GM12872 (cell line): Measurements from ENCODE around the gene MIB2.
A peak's percentile ranks its signal among the peaks of the same experiment; 100 is the strongest.

Experiments used
- TF ChIP-seq, protein P1 (sequence below): IDR thresholded peaks from 3 replicates; pipeline ENCODE4 v1.5.1; 2011; ENCODE audit warnings: low read depth, mild to moderate bottlenecking, low read length, moderate library complexity; ENCODE audit not compliant: insufficient read depth

The MIB2 gene

GRCh38 chr1:1658583-1659549 is 43.6 kb downstream of the MIB2 start, which contains the start of gene CDK11B:
Gene CDK11B (minus strand): TSS chr1:1659004. CDS start chr1:1657485, 1,519 bp downstream.
- TF ChIP-seq, protein P1, sequence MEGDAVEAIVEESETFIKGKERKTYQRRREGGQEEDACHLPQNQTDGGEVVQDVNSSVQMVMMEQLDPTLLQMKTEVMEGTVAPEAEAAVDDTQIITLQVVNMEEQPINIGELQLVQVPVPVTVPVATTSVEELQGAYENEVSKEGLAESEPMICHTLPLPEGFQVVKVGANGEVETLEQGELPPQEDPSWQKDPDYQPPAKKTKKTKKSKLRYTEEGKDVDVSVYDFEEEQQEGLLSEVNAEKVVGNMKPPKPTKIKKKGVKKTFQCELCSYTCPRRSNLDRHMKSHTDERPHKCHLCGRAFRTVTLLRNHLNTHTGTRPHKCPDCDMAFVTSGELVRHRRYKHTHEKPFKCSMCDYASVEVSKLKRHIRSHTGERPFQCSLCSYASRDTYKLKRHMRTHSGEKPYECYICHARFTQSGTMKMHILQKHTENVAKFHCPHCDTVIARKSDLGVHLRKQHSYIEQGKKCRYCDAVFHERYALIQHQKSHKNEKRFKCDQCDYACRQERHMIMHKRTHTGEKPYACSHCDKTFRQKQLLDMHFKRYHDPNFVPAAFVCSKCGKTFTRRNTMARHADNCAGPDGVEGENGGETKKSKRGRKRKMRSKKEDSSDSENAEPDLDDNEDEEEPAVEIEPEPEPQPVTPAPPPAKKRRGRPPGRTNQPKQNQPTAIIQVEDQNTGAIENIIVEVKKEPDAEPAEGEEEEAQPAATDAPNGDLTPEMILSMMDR, result peak; percentile 35; the same call in 2 of the 3 replicates

DNA sequence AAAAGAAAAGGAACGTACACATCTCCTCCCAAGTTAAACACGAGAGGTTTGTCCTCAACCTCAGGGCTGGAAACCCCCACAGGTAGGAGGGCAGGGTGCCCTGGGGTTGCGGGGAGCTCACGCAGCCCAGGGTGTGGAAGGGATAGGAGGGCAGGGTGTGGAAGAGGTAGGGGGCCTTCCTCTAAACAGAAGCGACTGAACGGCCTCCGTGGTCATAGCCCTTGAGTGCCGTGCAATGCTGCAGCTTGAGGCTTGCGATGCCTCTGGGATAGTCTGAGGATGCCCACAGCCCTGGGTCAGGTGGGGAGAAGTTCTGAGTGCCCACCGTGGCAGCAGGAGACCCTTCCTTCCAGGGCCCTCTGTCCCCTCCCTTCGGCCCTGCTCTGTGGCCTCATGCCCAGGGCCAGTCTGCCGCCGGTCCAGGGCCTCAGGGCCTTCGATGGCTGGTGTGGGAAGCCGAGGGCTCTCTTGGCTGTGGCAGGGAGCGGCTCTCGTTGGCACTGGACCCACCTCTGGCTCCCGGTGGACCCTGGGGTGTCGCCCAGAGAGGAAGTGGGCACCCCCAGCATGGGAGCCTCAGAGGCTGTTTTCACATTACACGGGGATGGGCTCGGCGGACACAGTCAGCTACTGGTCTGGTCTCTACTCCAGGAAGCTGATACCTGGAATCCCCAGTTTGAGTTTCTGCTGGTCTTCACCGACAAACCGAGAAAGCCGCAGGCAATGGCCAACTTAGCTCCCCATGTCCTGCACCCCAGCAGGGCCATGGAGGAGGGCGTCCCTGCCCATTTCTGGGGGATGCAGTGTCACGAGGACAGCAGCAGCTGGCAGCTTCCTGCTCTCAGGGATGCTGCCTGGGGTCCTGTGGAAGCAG is 49.9 kb downstream of the MIB2 start:
- TF ChIP-seq, protein P1, result no peak

- TF ChIP-seq, protein P1, result peak; percentile 68
Observed at GRCh38 chr1:1665815-1666251, 50.5 kb downstream of the MIB2 start.

- TF ChIP-seq, protein P1, result no peak
Observed at GRCh38 chr1:1666526-1666925, 51.2 kb downstream of the MIB2 start.

DNA sequence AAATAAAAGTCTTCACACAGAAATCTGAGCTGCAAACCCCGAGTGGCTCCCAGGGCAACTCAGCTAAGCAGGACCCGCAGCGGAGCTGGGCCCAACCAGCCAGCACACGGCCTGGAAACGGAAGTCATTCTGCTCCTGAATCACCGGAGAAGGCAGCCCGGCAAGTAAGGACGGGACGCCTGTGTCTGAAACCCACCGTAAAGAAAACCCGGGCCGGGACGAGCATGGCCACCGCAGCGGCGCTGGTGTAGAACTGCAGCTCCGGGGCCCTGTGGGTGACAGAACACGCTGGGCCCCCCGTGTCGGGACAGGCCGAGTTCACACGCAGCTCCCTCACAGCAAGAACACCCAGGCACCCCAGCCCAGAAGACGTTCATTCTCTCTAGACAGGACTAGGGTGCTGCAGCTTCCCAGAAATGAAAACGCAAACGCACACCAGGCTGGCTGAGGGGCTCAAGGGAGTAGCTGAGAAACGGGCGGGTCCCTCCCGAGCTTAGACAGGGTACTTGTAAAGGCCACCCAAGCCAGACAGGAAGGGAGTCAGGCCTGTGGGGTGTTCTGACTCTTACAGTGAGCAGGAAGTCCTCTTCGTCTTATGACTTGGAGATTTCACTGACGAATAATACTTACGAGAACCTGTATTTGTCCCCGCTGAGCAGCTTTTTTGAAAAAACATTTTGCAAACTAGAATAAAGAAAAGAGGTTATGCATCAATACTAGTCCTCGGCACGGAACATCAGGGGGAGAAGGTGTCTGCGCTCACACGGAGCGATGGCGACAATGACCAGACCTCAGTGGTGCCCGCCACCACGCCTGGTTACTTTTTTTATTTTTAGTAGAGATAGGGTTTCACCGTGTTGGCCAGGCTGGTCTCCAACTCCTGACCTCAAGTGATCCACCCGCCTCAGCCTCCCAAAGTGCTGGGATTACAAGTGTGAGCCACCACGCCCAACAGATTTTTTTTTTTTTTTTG is 54.5 kb downstream of the MIB2 start:
- TF ChIP-seq, protein P1, result no peak

- TF ChIP-seq, protein P1, result no peak
Observed at GRCh38 chr1:1670866-1671265, 55.6 kb downstream of the MIB2 start.
